Measurements from ENCODE around the gene TLCD4. TPM values are rescaled to one million over a fixed set of nuclear protein-coding genes. Genes with fewer than 3 reads are reported as not detected.

Gene TLCD4
- total RNA-seq, 1 donor from 2014 or later = 0.10 TPM

- H3K27ac Mint-ChIP-seq (ENCODE audit: unreplicated experiment) = no peak overlapping the region
- no peak for DNase-seq
- H3K36me3 Mint-ChIP-seq (ENCODE audit: unreplicated experiment) = no peaks in the 10 kb centered on the region
- no peak for TF ChIP-seq CTCF (IDR thresholded peaks at IDR 0.05; ENCODE audit: partially characterized antibody, unreplicated experiment)
- no peaks in the 10 kb centered on the region for H3K4me1 Mint-ChIP-seq (ENCODE audit: low read depth, unreplicated experiment)
- H3K27me3 Mint-ChIP-seq (ENCODE audit: unreplicated experiment) = no peaks in the 10 kb centered on the region
- no peak overlapping the region for H3K4me3 Mint-ChIP-seq (ENCODE audit: unreplicated experiment)
- H3K9me3 Mint-ChIP-seq (ENCODE audit: unreplicated experiment) = peaks cover 2% of the 10 kb centered on the region
Measured at GRCh38 chr1:95126846-95127245, 9.7 kb downstream of the TLCD4 start.

- Mint-ChIP-seq H3K27me3 (ENCODE audit: unreplicated experiment) (no peaks in the 10 kb centered on the region), H3K4me3 (ENCODE audit: unreplicated experiment) (no peak overlapping the region), H3K9me3 (ENCODE audit: unreplicated experiment) (peaks cover 2% of the 10 kb centered on the region), H3K4me1 (ENCODE audit: low read depth, unreplicated experiment) (no peaks in the 10 kb centered on the region), H3K27ac (ENCODE audit: unreplicated experiment) (no peak overlapping the region), H3K36me3 (ENCODE audit: unreplicated experiment) (no peaks in the 10 kb centered on the region)
- no peak for DNase-seq
- TF ChIP-seq CTCF (IDR thresholded peaks at IDR 0.05; ENCODE audit: partially characterized antibody, unreplicated experiment) = no peak
Measured at GRCh38 chr1:95127380-95127779, 10.2 kb downstream of the TLCD4 start.

GRCh38 chr1:95132762-95133161, 15.6 kb downstream of the TLCD4 start:
- Mint-ChIP-seq H3K4me3 (ENCODE audit: unreplicated experiment) (no peak overlapping the region), H3K27ac (ENCODE audit: unreplicated experiment) (no peak overlapping the region), H3K27me3 (ENCODE audit: unreplicated experiment) (no peaks in the 10 kb centered on the region), H3K9me3 (ENCODE audit: unreplicated experiment) (no peaks in the 10 kb centered on the region), H3K36me3 (ENCODE audit: unreplicated experiment) (no peaks in the 10 kb centered on the region), H3K4me1 (ENCODE audit: low read depth, unreplicated experiment) (no peaks in the 10 kb centered on the region)
- TF ChIP-seq CTCF (IDR thresholded peaks at IDR 0.05; ENCODE audit: partially characterized antibody, unreplicated experiment) = no peak
- no peak for DNase-seq

- Mint-ChIP-seq H3K27me3 (ENCODE audit: unreplicated experiment) (no peaks in the 10 kb centered on the region), H3K4me3 (ENCODE audit: unreplicated experiment) (no peak overlapping the region), H3K27ac (ENCODE audit: unreplicated experiment) (no peak overlapping the region), H3K4me1 (ENCODE audit: low read depth, unreplicated experiment) (no peaks in the 10 kb centered on the region), H3K36me3 (ENCODE audit: unreplicated experiment) (no peaks in the 10 kb centered on the region), H3K9me3 (ENCODE audit: unreplicated experiment) (no peaks in the 10 kb centered on the region)
- no peak for DNase-seq
- TF ChIP-seq CTCF (IDR thresholded peaks at IDR 0.05; ENCODE audit: partially characterized antibody, unreplicated experiment) = no peak
Measured at GRCh38 chr1:95133687-95134086, 16.5 kb downstream of the TLCD4 start.

- Mint-ChIP-seq H3K27me3 (ENCODE audit: unreplicated experiment) (no peaks in the 10 kb centered on the region), H3K4me1 (ENCODE audit: low read depth, unreplicated experiment) (peaks cover 5% of the 10 kb centered on the region), H3K27ac (ENCODE audit: unreplicated experiment) (no peak overlapping the region), H3K36me3 (ENCODE audit: unreplicated experiment) (no peaks in the 10 kb centered on the region), H3K9me3 (ENCODE audit: unreplicated experiment) (no peaks in the 10 kb centered on the region), H3K4me3 (ENCODE audit: unreplicated experiment) (no peak overlapping the region)
- DNase-seq = no peak
- no peak for TF ChIP-seq CTCF (IDR thresholded peaks at IDR 0.05; ENCODE audit: partially characterized antibody, unreplicated experiment)
Measured at GRCh38 chr1:95138223-95138622, 21.1 kb downstream of the TLCD4 start.

Data from glutamatergic neuron (in vitro differentiated cells).